Breast epithelium (tissue), 3 donors: ENCODE data around the gene NUAK1.

Experiments
- CTCF ChIP-seq, 3 donors: fragments of 450-650 bp; IDR thresholded peaks; one replicate each; pipeline ENCODE4 v1.5.1; 2016 to 2017; ENCODE audit warnings: antibody characterized with exemption in 3 of 3, mild to moderate bottlenecking in 3 of 3, moderate library complexity in 3 of 3
- POLR2A ChIP-seq: fragments of 450-650 bp; IDR thresholded peaks from one replicate; pipeline ENCODE4 v1.6.1; 2016; ENCODE audit warnings: antibody characterized with exemption, mild to moderate bottlenecking, moderate library complexity
- POLR2AphosphoS5 ChIP-seq, 3 donors: sonication (generic); formaldehyde crosslinking; IDR thresholded peaks; one replicate each; pipeline ENCODE4 v1.6.1; 2017; ENCODE audit warnings: antibody characterized with exemption in 3 of 3

DNA sequence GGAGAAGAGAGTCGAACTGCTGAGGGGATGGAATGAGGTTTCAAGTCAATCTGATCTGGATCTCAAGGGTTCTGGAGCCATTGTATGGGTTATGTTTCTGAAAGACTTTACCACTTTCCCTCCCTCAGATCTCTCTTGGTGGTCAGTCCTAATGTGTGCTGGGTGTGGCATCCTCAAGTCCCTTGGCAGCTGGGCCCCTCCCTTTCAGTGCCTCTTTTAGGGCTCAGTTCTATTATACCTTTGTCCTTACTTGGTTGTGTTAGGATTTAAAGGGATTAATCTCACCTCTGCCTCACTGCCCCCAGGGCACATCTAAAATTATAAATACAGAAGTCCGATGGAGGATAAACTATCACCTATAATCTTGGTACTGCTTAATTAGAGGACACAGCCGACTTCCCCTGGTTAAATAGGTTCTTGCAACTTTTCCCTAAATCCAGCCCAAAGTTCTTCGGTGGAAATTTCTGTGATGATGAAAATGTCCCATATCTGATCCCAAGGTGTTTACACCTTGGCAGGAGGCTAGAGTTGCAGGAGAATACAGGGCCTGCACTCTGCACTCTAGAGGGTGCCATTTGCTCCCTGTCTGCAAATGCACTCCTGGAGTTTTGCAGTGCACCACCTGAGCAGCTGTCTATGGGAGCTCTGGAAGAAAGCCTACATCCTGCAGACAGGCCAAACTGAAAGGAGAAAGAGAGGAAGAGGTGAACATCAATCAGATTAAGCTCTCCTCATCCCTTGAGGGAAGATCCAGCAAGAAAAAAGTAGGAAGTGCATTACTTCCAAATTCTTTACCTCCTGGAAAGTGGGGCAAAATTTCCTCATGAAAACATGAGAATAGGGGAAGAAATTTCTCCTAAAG is 106.8 kb downstream of the NUAK1 start:
- no peak for TF ChIP-seq CTCF (IDR thresholded peaks at IDR 0.05)
- no peak for TF ChIP-seq POLR2A
- TF ChIP-seq POLR2AphosphoS5 (IDR thresholded peaks at IDR 0.05): no peak
